HG02852 (cell line): Measurements from ENCODE around the gene PSEN1.
A peak's percentile ranks its signal among the peaks of the same experiment; 100 is the strongest.

Experiments used
- ATAC-seq: cut with Tn5 transposase; IDR thresholded peaks from one replicate; pipeline ENCODE4 v1.9.1; 2021; ENCODE audit warnings: mild to moderate bottlenecking, moderate library complexity; ENCODE audit not compliant: unreplicated experiment

Gene PSEN1

GRCh38 chr14:73267474-73267873 is 131.2 kb downstream of the PSEN1 start:
- no peak for ATAC-seq

GRCh38 chr14:73269729-73270531 is 133.6 kb downstream of the PSEN1 start:
- ATAC-seq = peak; percentile 70

GRCh38 chr14:73272393-73272792 is 136.1 kb downstream of the PSEN1 start:
- ATAC-seq = no peak
